ENCODE results near the gene PLOD3.
"Not testable (repeated sequence)": the region's sequence is repeated elsewhere in the genome, so short reads cannot be mapped to it uniquely, and the experiment has no call there.

Gene PLOD3

DNA sequence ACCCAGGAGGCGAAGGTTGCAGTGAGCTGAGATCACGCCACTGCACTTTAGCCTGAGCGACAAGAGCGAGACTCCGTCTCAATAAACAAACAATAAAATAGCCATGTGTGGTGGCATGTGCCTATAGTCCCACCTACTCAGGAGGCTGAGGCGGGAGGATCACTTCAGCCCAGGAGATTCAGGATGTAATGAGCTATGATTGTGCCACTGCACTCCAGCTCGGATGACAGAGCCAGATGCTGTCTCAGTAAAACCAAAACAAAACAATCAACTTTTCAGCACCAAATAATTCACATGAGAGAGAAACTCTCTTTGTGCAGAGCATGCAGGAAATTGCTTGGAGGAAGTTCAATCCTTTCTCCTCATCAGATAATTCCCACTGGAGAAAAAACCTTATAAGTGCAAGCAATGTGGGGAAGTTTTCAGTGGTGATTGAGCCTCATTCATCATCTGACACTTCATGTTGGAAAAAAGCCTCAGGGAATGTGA, 40.9 kb upstream of the PLOD3 start:
- Histone ChIP-seq H3K36me3 (ENCODE audit: control insufficient read depth in 1 of 2, insufficient read depth in 2 of 2, low read depth in 1 of 2, low read length in 2 of 2) (no peaks in the 10 kb centered on the region), H3K9ac (ENCODE audit: low read length) (no peak overlapping the region), H3K4ac (ENCODE audit: low read depth in 1 of 2, low read length in 2 of 2) (no peak overlapping the region), H3K27me3 (ENCODE audit: control insufficient read depth in 1 of 2, insufficient read depth in 1 of 2, low read length in 2 of 2) (peaks cover 12 to 28% of the 10 kb centered on the region in 2 experiments), H4K8ac (ENCODE audit: low read length) (no peak overlapping the region), H3K27ac (ENCODE audit: low read length, poor library complexity, severe bottlenecking) (no peak overlapping the region), H3K4me2 (ENCODE audit: low read length, poor library complexity, severe bottlenecking) (no peak overlapping the region), H2BK12ac (ENCODE audit: low read length in 2 of 2) (no peak overlapping the region), H2BK5ac (ENCODE audit: low read depth, low read length, poor library complexity, severe bottlenecking) (no peak overlapping the region), H2BK120ac (ENCODE audit: low read depth, low read length) (no peak overlapping the region), H3K23ac (ENCODE audit: low read length in 2 of 2) (no peak overlapping the region), H3K18ac (ENCODE audit: low read depth in 1 of 2, low read length in 2 of 2) (no peak overlapping the region), H2AFZ (ENCODE audit: low read depth, low read length) (no peak overlapping the region), H3K14ac (ENCODE audit: low read length in 2 of 2) (no peak overlapping the region), H3K4me1 (ENCODE audit: control insufficient read depth, insufficient read depth, low read depth, low read length) (no peaks in the 10 kb centered on the region), H2BK15ac (ENCODE audit: low read depth, poor library complexity, severe bottlenecking) (no peak overlapping the region), H3K4me3 (ENCODE audit: insufficient read depth in 1 of 2, low read depth in 1 of 2, low read length in 2 of 2) (no peak overlapping the region), H2AK5ac (ENCODE audit: low read length, severe bottlenecking) (no peak overlapping the region), H3K9me3 (ENCODE audit: control insufficient read depth, low read length) (no peaks in the 10 kb centered on the region), H3K79me1 (replicated peaks; ENCODE audit: low read length, poor library complexity, severe bottlenecking) (no peaks in the 10 kb centered on the region), H4K91ac (ENCODE audit: low read length) (no peak overlapping the region)
- no peak for DNase-seq
- 75% methylated on average over 7 of the region's 7 CpGs for WGBS

DNA sequence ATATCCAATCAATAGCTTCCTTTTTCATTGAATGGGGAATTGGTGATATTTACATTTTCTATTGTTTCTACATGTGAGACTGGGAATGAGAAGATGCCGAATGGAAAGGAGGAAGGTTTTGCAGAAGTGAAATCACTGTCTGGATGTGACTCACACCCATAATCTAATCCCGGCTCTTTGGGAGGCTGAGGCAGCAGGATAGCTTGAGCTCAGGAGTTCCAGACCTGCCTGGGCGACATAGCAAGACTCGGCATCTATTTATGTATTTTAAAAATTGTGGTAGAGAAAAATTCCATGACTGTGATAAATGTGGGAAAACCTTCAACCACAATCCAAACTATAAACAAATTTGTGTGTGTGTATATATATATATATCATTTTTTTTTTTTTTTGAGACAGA, 38.4 kb upstream of the PLOD3 start:
- H3K9ac ChIP-seq (ENCODE audit: low read length) = no peak overlapping the region
- H3K36me3 ChIP-seq (ENCODE audit: control insufficient read depth in 1 of 2, insufficient read depth in 2 of 2, low read depth in 1 of 2, low read length in 2 of 2) = no peaks in the 10 kb centered on the region
- H3K79me1 ChIP-seq (replicated peaks; ENCODE audit: low read length, poor library complexity, severe bottlenecking) = no peaks in the 10 kb centered on the region
- peaks cover 8% of the 10 kb centered on the region for H3K4me1 ChIP-seq (ENCODE audit: control insufficient read depth, insufficient read depth, low read depth, low read length)
- no peak overlapping the region for H4K8ac ChIP-seq (ENCODE audit: low read length)
- H3K14ac ChIP-seq (ENCODE audit: low read length in 2 of 2) = no peak overlapping the region
- peak; percentile 14 for DNase-seq
- H2BK15ac ChIP-seq (ENCODE audit: low read depth, poor library complexity, severe bottlenecking) = no peak overlapping the region
- no peak overlapping the region for H2BK12ac ChIP-seq (ENCODE audit: low read length in 2 of 2)
- H3K27me3 ChIP-seq (ENCODE audit: control insufficient read depth in 1 of 2, insufficient read depth in 1 of 2, low read length in 2 of 2) = peaks cover 8 to 15% of the 10 kb centered on the region in 2 experiments
- no peak overlapping the region for H3K23ac ChIP-seq (ENCODE audit: low read length in 2 of 2)
- no peak overlapping the region for H3K18ac ChIP-seq (ENCODE audit: low read depth in 1 of 2, low read length in 2 of 2)
- H3K4ac ChIP-seq (ENCODE audit: low read depth in 1 of 2, low read length in 2 of 2) = no peak overlapping the region
- H2BK5ac ChIP-seq (ENCODE audit: low read depth, low read length, poor library complexity, severe bottlenecking) = no peak overlapping the region
- no peak overlapping the region for H2AK5ac ChIP-seq (ENCODE audit: low read length, severe bottlenecking)
- no peak overlapping the region for H4K91ac ChIP-seq (ENCODE audit: low read length)
- no peaks in the 10 kb centered on the region for H3K9me3 ChIP-seq (ENCODE audit: control insufficient read depth, low read length)
- 90% methylated on average over 1 of the region's 4 CpGs for WGBS
- H3K27ac ChIP-seq (ENCODE audit: low read length, poor library complexity, severe bottlenecking) = no peak overlapping the region
- H2BK120ac ChIP-seq (ENCODE audit: low read depth, low read length) = no peak overlapping the region
- H3K4me2 ChIP-seq (ENCODE audit: low read length, poor library complexity, severe bottlenecking) = no peak overlapping the region
- no peak overlapping the region for H2AFZ ChIP-seq (ENCODE audit: low read depth, low read length)
- H3K4me3 ChIP-seq (ENCODE audit: insufficient read depth in 1 of 2, low read depth in 1 of 2, low read length in 2 of 2) = no peak overlapping the region

DNA sequence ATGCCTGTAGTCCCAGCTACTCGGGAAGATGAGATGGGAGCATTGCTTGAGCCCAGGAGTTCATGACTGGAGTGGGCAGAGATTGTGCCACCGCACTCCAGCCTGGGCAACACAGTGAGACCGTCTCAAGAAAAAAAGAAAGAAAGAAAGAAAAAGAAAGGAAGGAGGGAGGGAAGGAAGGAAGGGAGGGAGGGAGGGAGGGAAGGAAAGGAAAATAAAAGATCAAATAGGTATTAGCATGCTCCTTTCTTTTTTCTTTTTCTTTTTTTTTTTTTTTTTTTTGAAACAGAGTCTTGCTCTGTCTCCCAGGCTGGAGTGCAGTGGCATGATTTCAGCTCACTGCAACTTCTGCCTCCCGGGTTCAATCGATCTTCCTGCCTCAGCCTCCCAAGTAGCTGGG, 35.8 kb upstream of the PLOD3 start:
- H3K27ac ChIP-seq (ENCODE audit: low read length, poor library complexity, severe bottlenecking); H3K9me3 ChIP-seq (ENCODE audit: control insufficient read depth, low read length); H4K91ac ChIP-seq (ENCODE audit: low read length); H2BK5ac ChIP-seq (ENCODE audit: low read depth, low read length, poor library complexity, severe bottlenecking); H2AFZ ChIP-seq (ENCODE audit: low read depth, low read length); H3K18ac ChIP-seq (ENCODE audit: low read depth in 1 of 2, low read length in 2 of 2); H2BK12ac ChIP-seq (ENCODE audit: low read length in 2 of 2); H3K9ac ChIP-seq (ENCODE audit: low read length); H2AK5ac ChIP-seq (ENCODE audit: low read length, severe bottlenecking); H3K4me3 ChIP-seq (ENCODE audit: insufficient read depth in 1 of 2, low read depth in 1 of 2, low read length in 2 of 2); DNase-seq; H4K8ac ChIP-seq (ENCODE audit: low read length); H3K4me2 ChIP-seq (ENCODE audit: low read length, poor library complexity, severe bottlenecking); H3K27me3 ChIP-seq (ENCODE audit: control insufficient read depth in 1 of 2, insufficient read depth in 1 of 2, low read length in 2 of 2); H3K79me1 ChIP-seq (replicated peaks; ENCODE audit: low read length, poor library complexity, severe bottlenecking); H2BK120ac ChIP-seq (ENCODE audit: low read depth, low read length); H2BK15ac ChIP-seq (ENCODE audit: low read depth, poor library complexity, severe bottlenecking); H3K4ac ChIP-seq (ENCODE audit: low read depth in 1 of 2, low read length in 2 of 2); H3K4me1 ChIP-seq (ENCODE audit: control insufficient read depth, insufficient read depth, low read depth, low read length); H3K14ac ChIP-seq (ENCODE audit: low read length in 2 of 2); H3K23ac ChIP-seq (ENCODE audit: low read length in 2 of 2): not testable (repeated sequence)
- peaks cover 10 to 16% of the 10 kb centered on the region in 2 experiments for H3K36me3 ChIP-seq (ENCODE audit: control insufficient read depth in 1 of 2, insufficient read depth in 2 of 2, low read depth in 1 of 2, low read length in 2 of 2)
- 99% methylated on average over 5 of the region's 5 CpGs for WGBS

- Histone ChIP-seq H3K4me1 (ENCODE audit: control insufficient read depth, insufficient read depth, low read depth, low read length) (peaks cover 8% of the 10 kb centered on the region), H3K9ac (ENCODE audit: low read length) (peak overlapping the region; percentile 96), H4K91ac (ENCODE audit: low read length) (peak overlapping the region; percentile 75)
Measured at GRCh38 chr7:101251871-101252659, 34.7 kb upstream of the PLOD3 start.

More at GRCh38 chr7:101251871-101252659, 34.7 kb upstream of the PLOD3 start:
- Histone ChIP-seq H3K4ac (ENCODE audit: low read depth in 1 of 2, low read length in 2 of 2) (peak overlapping the region; percentile 77 to 91), H3K23ac (ENCODE audit: low read length in 2 of 2) (no peak overlapping the region), H3K4me3 (ENCODE audit: insufficient read depth in 1 of 2, low read depth in 1 of 2, low read length in 2 of 2) (peak overlapping the region; percentile 87 to 93), H3K18ac (ENCODE audit: low read depth in 1 of 2, low read length in 2 of 2) (peak overlapping the region in 1 of 2 experiments; percentile 83), H3K27ac (ENCODE audit: low read length, poor library complexity, severe bottlenecking) (peak overlapping the region; percentile 77), H4K8ac (ENCODE audit: low read length) (peak overlapping the region; percentile 96), H3K9me3 (ENCODE audit: control insufficient read depth, low read length) (no peaks in the 10 kb centered on the region), H3K14ac (ENCODE audit: low read length in 2 of 2) (no peak overlapping the region), H3K27me3 (ENCODE audit: control insufficient read depth in 1 of 2, insufficient read depth in 1 of 2, low read length in 2 of 2) (peaks cover 4 to 8% of the 10 kb centered on the region in 2 experiments), H3K4me2 (ENCODE audit: low read length, poor library complexity, severe bottlenecking) (peak overlapping the region; percentile 80), H3K79me1 (replicated peaks; ENCODE audit: low read length, poor library complexity, severe bottlenecking) (peaks cover 2% of the 10 kb centered on the region), H2BK15ac (ENCODE audit: low read depth, poor library complexity, severe bottlenecking) (no peak overlapping the region), H2AFZ (ENCODE audit: low read depth, low read length) (peak overlapping the region; percentile 16), H2BK12ac (ENCODE audit: low read length in 2 of 2) (no peak overlapping the region), H2BK5ac (ENCODE audit: low read depth, low read length, poor library complexity, severe bottlenecking) (no peak overlapping the region), H3K36me3 (ENCODE audit: control insufficient read depth in 1 of 2, insufficient read depth in 2 of 2, low read depth in 1 of 2, low read length in 2 of 2) (peaks cover 14 to 22% of the 10 kb centered on the region in 2 experiments), H2BK120ac (ENCODE audit: low read depth, low read length) (no peak overlapping the region), H2AK5ac (ENCODE audit: low read length, severe bottlenecking) (no peak overlapping the region)
- peak; percentile 98 for DNase-seq
- WGBS = 2% methylated on average over 46 of the region's 55 CpGs

Measured in mesenchymal stem cell (in vitro differentiated cells and primary cell).